Activated T-cell treated with anti-CD3 and anti-CD28 coated beads for 1 hour (primary cell): Measurements from ENCODE around the gene DCAF17.
"Not testable (repeated sequence)": the region's sequence is repeated elsewhere in the genome, so short reads cannot be mapped to it uniquely, and the experiment has no call there.

Experiments used
- DNase-seq: peaks from one replicate; pipeline ENCODE4 v3.0.0-alpha.2; 2020; ENCODE audit warnings: low read depth

The DCAF17 gene

GRCh38 chr2:171514908-171515582 lies 81.0 kb downstream of the DCAF17 start:
- DNase-seq = no peak

DNA sequence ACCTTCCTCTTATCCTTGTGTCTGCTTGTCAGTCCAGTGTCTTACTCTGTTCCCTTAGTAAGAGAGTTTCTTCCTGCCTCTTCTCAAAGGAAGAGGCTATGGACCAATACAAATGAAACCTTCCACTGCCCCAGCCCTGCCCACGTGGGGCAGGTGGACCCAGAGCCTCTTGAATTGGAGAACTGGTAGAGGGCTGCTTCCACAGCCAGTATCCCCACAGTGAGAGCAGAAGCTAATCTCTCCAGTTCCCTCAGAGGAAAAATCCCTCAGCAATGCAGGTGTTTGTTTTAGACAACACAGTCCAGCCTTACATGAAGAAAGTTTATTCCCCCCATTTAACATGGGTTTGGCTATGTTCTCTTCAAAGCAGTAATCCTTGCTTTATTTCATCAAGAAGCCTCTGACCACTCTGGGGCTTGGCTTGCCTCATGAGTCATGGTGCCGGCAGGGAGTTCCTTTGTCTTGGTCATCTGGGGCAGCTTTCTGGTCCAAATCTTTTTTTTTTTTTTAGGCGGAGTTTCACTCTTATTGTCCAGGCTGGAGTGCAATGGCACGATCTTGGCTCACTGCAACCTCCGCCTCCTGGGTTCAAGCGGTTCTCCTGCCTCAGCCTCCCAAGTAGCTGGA lies 81.8 kb downstream of the DCAF17 start:
- no peak for DNase-seq

- no peak for DNase-seq
Measured at GRCh38 chr2:171516793-171517192, 82.8 kb downstream of the DCAF17 start.

GRCh38 chr2:171520471-171520870 lies 86.4 kb downstream of the DCAF17 start:
- no peak for DNase-seq

GRCh38 chr2:171521361-171522051 lies 87.5 kb downstream of the DCAF17 start:
- DNase-seq = no peak

DNA sequence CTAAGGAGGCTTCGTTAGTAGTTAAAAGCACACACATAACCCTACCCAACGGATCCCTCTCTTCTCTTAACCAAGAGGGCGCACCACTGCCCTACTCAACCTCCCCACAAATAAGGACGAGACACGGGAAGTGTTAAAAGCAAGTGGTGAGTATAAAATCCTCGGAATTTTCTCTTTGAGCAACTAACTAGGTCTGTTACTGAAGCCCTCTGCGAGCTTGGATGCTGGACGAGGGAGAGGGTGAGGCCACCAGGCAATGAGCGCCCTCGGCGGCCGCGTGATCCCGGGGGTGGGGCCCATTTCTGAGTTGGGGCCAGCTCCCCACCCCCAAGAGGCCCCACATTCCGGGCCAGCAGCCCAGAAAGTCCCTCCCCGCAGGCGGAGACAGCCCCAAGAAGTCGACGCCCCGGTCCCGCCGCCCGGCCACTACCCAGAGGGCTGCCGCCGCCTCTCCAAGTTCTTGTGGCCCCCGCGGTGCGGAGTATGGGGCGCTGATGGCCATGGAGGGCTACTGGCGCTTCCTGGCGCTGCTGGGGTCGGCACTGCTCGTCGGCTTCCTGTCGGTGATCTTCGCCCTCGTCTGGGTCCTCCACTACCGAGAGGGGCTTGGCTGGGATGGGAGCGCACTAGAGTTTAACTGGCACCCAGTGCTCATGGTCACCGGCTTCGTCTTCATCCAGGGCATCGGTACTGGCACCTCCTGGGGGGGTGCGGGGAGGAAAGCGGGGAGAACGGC lies 88.2 kb downstream of the DCAF17 start, which contains the start of gene CYBRD1:
CYBRD1 (plus strand) TSS at position 423 of the 736 bp plus-strand sequence; CDS start at position 495, 72 bp downstream.
- DNase-seq = no peak

GRCh38 chr2:171522788-171523087 lies 88.7 kb downstream of the DCAF17 start:
- DNase-seq = no peak

DNA sequence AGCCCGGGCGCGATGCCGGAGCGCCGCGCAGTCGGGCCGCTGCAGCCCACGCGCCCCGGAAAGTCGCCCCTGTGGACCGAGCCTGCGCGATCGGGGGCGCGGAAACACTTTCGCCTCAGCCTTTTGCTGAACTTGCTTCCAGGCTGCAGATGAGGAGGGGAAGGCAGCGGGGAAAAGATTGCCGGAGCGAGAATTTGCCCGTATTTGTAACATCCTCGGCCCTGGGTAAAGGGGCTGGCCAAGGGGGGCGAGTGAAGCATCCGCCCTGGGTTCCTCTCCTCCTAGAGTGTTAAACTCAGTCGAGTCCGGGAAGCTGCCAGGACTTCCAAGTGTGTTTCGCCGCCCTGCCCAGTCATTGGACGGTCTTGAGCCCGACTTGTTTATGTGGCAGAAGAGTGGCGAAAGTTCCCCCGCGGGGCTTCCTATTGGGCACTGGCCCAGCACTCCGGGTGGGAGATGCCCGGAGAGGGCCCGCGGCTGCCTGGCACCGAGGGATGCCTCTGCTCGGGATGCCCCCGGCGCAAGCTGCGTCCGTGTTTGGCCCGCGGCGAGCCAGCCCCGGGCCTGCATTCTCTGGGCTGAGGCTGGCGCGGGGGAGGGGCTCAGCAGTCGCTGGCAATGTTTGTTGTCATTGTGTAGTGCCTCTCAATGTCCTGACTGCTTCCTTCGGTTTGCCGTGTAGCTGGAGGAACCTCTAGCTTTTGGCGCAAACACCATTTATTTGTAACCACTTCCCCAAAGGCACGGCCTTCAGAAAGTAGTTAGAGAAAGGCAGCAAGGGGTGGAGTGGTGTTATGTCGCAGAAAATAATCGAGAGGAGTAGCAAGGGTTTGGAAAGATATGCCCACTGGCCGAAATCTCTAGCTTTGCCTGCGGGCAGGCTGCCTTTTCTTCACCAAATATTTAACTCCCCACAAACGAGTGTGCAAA lies 89.3 kb downstream of the DCAF17 start:
- DNase-seq = no peak

- no peak for DNase-seq
Measured at GRCh38 chr2:171524018-171524401, 90.0 kb downstream of the DCAF17 start.

- DNase-seq = no peak
Measured at GRCh38 chr2:171529914-171530313, 95.9 kb downstream of the DCAF17 start.

DNA sequence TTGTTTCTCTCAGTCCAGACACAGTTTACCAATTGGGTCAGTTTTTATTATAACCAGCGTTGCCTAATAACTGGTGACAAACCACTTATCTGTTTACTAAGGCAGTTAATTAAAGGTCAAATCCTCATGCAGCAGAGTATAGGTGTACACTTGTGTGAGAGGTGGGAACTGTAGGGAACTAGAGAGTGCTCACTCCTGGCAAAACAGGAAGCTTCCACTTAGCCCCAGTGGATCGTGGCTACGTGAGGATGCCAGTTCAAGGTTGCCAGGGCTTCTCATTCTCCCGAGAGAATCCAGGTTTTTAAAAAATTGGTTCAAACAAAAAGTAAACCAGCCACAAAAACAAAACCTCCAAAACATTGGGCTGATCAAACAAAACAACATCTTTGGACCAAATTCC lies 96.4 kb downstream of the DCAF17 start:
- no peak for DNase-seq

DNA sequence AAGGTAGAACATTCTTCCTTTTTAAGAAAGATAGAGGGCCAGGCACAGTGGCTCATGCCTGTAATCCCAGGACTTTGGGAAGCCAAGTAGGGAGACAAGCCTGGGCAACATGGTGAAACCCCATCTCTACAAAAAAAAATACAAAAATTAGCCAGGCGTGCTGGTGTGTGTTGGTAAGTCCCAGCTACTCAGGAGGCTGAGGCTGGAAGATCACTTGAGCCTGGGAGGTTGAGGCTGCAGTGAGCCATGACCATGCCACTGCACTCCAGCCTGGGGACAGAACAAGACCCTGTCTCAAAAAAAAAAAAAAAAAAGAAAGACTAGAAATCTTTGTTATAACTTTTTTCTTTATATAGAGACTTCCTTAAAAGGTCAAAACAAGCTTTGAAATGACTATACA lies 96.8 kb downstream of the DCAF17 start:
- DNase-seq = not testable (repeated sequence)

GRCh38 chr2:171531291-171531690 lies 97.3 kb downstream of the DCAF17 start:
- DNase-seq = no peak

DNA sequence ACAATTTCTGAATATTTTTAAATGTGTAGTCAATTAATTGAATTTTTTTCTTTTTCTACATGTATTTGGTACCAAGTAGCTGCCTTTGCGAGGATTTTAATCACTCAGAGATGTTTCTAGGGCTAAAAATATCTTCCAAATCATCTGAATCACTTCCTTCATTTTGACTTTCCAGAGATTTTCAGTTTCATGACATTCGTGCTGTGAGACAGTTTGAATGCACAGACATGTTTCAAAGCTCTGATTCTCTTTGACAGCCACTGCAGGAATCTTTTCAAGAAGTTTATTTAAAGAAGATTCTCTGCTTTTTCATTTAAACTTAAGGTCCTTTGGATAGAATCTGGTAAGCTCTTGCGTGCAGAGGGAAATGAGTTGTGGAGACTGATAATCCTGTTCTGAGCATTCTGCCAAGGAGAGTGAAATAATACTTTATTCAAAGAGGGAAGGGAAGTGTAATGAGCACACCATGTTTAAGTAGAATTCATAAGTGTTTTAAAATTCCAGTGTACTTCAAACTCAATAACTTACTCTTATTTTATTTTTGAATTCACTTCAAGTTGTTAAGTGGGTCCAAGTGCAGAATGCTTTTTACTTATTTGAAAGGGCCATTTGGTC lies 97.9 kb downstream of the DCAF17 start:
- DNase-seq = no peak

DNA sequence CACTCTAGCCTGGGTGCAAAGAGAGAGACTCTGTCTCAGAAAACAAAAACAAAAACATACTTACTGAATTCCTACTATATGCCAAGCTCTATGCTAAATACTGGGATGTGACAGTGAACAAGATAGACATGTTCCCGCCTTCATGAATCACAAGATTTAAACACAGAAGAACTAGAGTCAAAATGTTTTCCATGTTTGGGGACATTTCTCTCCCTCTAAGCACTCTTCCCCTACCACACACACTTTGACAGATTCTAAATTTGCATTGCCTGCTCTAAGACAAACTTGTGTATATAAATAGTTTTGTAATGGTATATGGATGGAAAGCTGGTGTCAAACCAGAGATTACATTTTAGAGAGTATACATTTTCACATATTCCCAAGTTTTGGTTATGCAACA lies 99.3 kb downstream of the DCAF17 start:
- no peak for DNase-seq
